GM19193 (cell line): Measurements from ENCODE around the gene HOXA11.

Experiments
- POLR2A ChIP-seq: IDR thresholded peaks from 4 replicates; pipeline ENCODE4 v1.6.1; 2011; ENCODE audit not compliant: insufficient read depth, insufficient read length; ENCODE audit errors: extremely low read depth

HOXA11 gene

GRCh38 chr7:27143023-27143949 is 41.7 kb downstream of the HOXA11 start, which contains the start of gene HOXA5:
Gene HOXA5 (minus strand): TSS chr7:27143681. CDS start chr7:27143607, 74 bp downstream.
- TF ChIP-seq POLR2A: no peak

DNA sequence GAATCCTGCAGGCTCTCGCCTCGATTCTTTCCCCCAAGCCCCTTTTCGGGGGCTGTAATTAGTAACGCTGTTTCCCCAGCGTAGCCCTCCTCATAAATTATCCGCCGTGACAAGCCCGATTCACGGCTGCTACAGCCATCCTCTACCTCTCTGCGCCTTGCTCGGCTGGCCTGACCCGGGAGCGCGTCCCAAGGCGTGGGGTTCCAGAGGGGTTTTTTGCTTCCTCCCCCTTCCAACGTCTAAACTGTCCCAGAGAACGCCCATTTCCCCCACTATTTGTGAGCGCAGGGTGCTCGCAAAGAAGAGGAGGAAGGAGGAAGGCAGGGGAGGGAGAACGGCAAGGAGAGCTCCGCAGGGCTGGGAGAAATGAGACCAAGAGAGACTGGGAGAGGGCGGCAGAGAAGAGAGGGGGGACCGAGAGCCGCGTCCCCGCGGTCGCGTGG is 42.4 kb downstream of the HOXA11 start:
- TF ChIP-seq POLR2A: no peak

GRCh38 chr7:27141923-27142579 is 43.0 kb downstream of the HOXA11 start:
- no peak for TF ChIP-seq POLR2A

- TF ChIP-seq POLR2A: no peak
Measured at GRCh38 chr7:27141137-27141922, 43.7 kb downstream of the HOXA11 start.

DNA sequence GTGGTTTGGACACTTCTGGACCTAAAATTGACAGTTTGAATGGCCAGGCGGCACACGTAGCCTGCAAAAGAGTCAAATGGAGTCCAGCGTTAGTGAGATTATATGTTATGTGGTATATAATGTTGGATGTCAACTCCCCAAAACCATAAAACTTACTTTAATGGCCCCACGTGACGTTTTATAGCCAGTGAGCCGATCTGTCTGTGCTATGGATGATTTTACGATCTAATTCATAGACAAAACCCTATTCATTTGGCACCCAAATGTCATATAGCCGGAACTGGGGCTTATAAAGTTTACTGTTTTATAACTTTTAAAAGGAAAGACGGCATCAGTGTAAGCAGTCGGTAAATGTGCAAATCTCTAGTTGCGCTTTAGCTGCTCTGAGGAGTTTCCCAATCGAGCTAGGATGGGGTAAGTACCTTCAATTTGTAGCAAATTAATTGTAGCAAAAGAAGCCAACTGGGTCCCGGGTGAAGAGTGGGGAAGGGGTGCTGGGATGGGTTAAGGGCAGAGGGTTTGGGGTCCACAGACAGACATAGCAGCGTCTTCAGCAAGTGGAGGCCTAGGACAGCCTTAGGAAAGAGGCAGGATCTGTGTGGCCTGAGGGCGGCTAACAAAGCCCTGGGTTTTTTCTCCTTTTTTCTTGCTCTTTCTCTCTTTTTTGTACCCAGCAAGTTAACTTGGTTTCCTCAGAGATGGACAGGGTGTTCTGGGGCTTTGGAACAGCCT is 44.7 kb downstream of the HOXA11 start:
- TF ChIP-seq POLR2A: no peak

GRCh38 chr7:27139334-27140125 is 45.5 kb downstream of the HOXA11 start:
- no peak for TF ChIP-seq POLR2A

GRCh38 chr7:27138985-27139333 is 46.1 kb downstream of the HOXA11 start:
- no peak for TF ChIP-seq POLR2A

- TF ChIP-seq POLR2A: no peak
Measured at GRCh38 chr7:27138472-27138871, 46.6 kb downstream of the HOXA11 start.

- TF ChIP-seq POLR2A: no peak
Measured at GRCh38 chr7:27137640-27138315, 47.3 kb downstream of the HOXA11 start.

DNA sequence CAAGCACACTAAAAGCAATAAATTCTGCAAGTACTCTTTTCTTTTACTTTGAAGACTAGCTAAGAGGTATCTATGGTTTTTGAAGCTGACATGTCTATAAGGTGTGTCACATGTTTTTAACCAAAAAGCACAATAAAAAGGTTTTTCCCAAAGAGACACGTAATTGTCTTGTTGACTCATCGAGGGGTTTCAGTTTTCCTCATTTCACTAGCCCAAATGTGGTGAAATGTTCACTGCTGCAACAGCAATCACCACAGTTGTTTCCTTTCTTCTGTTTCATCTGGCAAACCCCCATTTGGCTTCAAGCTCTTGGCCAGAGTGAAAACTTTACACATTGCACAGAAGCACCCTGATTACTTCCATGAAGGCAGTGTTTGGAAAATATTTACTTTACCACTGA is 50.6 kb downstream of the HOXA11 start:
- no peak for TF ChIP-seq POLR2A

DNA sequence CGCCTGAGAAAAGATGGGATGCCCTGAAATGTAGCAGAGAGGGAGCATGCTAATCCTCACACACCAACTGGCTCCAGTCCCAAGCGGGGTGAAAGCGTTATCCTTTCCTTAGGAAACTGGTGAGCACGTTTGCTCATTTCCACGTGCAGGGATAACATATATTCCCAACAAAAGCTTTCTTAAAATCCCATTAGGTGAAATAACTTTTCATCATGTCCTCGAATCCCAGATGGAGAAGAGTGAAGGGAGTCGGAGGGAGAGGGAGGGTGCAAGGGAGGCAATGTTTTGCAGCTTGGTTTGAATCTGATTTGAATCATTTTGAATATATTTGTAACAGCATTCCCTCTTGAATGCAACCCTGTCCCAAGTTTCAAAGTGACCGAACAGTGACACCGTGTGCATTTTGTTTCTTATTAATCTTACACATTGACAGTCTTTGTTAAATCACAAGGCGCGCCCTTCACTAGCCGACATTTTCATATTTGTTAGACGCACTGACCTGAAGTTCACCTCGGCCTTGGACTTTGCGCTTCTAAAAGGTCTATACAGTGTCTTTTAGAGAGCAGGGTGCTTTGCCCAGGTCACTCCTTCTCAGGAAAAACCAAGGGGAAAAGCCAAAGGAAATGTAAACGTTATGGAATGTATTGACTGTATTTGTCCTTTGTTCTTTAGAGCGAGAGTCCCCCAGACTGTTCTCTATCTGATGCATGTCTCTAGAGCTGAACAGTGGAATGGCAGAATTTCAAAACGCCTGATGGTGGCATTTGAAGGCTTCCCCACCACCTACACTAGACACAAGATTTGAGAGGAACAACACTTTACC is 51.4 kb downstream of the HOXA11 start:
- no peak for TF ChIP-seq POLR2A

- no peak for TF ChIP-seq POLR2A
Measured at GRCh38 chr7:27132978-27133377, 52.1 kb downstream of the HOXA11 start.
